Germinal center (tissue), 1 donor: Measurements from ENCODE around the gene GSG1L.

Experiments used
- DNase-seq: peaks from one replicate; pipeline ENCODE4 v3.0.0; 2012; ENCODE audit warnings: mixed read lengths, low spot score

Gene GSG1L

GRCh38 chr16:27819356-27819755, 244.2 kb downstream of the GSG1L start:
- no peak for DNase-seq

DNA sequence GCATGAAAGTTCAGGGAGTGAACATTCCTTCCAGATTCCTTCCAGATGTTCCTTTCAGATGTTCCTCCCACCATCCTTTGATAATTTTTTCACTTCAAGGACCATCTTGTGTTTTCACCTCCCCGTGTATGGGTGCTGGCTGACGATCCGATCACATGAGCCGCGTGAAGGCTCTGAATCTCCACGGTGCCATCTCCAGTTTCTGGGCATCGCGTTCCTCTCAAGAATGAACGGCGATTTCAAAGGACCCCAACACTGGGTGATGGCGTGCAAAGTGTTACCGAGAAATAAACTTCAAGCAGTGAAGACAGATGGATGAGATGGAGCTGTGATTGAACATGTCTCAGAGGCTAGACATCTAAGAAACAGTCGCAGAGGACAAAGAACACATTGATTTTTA, 245.3 kb downstream of the GSG1L start:
- no peak for DNase-seq

DNA sequence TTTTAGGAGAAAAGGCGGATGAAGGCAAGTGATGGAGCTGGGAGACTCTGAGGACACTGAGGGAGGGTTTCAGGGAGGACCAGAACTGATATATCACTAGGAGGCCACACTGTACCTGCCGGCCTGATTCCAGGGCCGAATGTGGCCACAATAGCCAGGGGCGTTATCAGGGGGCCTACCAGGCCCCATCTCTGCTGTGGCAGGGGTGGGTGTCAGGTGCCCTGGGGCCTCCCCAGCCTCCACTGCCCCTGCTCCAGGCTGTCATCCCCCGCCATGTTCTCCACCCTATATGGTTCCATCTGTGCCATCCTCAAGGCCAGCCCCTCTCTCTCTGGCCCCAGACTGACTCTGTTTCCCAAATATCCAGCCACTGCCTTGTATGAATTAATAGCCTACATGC, 246.5 kb downstream of the GSG1L start:
- DNase-seq: no peak

DNA sequence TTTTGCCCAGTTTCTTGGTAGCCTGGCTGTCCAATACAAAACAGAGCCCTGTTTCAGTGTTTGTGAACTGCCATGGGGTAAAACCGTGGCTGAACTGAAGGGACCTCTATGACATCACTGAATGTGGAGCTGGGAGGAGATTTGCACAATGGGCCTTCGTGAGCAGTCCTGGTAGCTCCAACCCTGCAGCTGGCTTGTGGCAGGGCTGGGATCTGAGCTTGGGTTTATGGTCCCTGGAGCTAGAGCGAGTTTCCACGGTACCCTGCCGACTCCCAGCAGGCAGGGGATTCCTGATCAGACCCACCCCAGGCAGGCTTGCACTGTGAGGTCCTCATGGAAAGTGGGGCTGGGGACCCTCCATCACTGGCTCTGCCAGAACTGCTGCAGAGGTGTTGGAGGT, 247.0 kb downstream of the GSG1L start:
- no peak for DNase-seq

DNA sequence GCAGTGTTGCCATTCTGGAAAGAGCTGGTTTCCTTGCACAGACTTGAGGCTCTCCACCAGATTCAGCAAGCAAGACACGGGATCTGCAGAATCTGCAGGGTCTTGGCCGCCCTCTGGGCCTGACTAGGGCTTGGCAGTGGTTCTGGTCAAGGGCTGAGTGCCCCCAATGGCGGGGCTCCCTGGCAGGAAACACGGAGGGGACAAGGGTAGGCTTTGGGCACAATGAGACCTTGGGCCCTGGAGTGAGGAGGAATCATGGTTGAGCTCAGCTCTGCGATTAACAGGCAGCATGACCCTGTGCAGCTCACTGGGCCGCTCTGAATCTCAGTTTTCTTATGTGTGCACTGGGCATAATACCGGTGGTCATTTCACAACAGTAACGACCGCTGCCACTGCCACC, 249.9 kb downstream of the GSG1L start:
- DNase-seq: no peak

- no peak for DNase-seq
Measured at GRCh38 chr16:27811881-27812280, 251.6 kb downstream of the GSG1L start.

DNA sequence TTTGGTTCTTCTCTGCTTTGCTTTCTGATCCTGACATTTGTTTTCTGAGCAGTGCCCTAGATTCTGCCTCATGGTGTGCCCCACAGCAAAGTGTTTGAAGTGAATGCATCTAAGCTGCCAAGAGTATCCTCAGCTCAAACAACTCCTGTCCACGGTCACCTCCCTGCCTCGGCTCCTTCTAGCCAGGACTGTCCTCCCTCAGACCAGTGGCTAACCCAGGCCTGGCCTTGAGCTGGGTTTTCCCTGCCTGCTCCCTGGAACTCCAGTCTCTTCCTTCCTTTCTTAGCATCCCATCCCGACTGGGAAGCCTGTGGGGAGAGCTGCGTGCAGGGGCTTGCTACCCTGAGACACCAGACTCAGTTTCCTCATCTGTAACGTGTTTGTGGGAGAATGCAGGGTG, 256.5 kb downstream of the GSG1L start:
- no peak for DNase-seq

GRCh38 chr16:27806388-27806787, 257.1 kb downstream of the GSG1L start:
- DNase-seq: no peak

DNA sequence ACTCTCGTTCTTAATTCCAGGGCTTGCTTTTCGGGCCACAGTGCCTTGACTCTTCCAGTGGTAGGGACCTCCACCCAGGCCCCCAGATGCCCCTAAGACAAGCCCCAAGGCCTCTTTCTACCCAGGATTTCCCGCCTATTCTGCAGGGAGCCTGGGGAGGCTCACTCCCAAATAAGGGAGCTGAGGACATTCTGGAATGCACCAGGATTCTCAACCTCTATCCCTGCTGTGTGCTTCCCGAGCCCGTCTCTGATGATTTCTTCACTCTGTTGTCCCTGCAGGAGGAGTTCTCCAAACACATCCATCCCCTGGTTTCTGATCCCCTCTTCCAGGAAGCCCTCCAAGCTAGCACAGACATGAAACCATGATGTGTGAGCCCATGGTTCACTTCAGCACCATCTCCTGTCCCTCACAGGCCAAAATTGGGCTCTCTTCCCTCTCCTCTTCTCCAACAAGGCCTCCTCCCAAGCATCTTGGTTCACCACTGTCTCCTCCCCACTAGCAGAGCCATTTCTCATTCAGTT, 257.6 kb downstream of the GSG1L start:
- no peak for DNase-seq

GRCh38 chr16:27803775-27804549, 259.6 kb downstream of the GSG1L start:
- DNase-seq: no peak

GRCh38 chr16:27802664-27803439, 260.7 kb downstream of the GSG1L start:
- DNase-seq: no peak

DNA sequence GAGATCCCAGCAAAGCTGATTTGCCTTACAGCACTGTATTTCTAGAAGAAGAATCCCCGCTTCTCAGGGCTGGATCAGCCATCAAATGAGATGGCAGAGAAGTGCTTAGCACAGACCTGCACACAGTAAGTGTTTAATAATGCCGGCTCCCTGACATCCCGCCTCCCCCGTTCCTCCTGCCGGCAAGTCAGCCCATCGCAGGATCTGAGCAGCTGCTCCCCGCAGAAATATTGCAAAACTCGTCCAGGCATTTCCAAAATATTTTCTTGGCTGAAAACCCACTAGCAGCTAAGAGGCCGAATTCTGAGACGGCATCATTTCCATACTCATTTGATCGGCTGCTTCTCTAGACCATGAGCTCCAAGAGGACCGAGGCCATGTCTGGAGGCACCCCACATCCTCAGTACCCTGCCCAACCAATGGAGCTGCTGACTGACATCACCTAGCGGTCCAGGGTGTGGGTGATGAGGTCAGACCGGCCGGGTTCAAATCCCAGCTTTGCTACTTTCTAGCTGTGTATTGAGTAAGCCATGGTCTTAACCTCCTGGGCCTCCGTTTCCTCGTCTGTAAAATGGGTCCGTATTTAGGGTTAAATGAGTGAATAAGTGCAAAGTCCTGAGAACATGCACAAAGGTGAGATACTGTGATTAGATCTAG, 262.1 kb downstream of the GSG1L start:
- no peak for DNase-seq

- DNase-seq: no peak
Measured at GRCh38 chr16:27800817-27801216, 262.7 kb downstream of the GSG1L start.

DNA sequence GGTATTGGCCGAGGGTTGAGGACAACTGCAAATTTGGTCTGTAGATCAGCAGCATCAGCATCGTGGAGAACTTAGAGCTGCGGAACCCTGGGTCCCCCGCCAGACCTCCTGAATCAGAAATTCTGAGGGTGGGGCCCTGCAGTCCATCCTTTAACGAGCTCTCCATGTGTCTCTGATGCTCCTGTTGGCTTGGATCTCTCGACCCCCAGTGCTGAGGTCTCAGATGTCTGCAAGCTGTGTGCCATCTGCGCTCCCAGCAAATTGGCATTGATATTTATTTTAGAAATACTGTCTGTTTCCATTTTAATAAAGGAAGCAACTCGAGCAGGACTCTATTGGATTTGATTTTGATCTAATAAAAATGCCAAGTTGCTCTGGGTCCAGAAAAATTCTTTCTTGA, 263.6 kb downstream of the GSG1L start:
- no peak for DNase-seq

GRCh38 chr16:27798241-27798640, 265.3 kb downstream of the GSG1L start:
- no peak for DNase-seq

- DNase-seq: no peak
Measured at GRCh38 chr16:27795992-27796614, 267.4 kb downstream of the GSG1L start.

DNA sequence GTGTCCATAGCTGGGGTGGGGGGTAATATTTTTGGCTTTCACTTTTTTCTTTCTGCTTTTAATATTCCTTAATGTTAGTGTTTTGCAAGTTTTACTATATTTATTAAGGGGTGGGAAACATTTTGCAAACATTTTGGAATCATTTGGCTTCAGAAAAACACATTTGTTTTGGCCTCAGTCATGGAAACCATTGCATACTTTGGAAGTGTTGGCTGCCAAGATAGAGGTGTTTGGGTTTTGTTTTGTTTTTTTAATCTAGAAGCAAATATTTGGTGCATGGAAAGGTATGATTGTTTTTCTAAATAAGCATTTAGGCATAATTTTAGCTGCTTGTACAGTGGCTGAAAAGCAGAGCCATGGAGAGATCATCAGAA, 270.3 kb downstream of the GSG1L start:
- no peak for DNase-seq

GRCh38 chr16:27792486-27793248, 270.8 kb downstream of the GSG1L start:
- no peak for DNase-seq

GRCh38 chr16:27791404-27791719, 272.2 kb downstream of the GSG1L start:
- DNase-seq: no peak

GRCh38 chr16:27790546-27791403, 272.7 kb downstream of the GSG1L start:
- DNase-seq: no peak
